Breast epithelium (tissue), 4 donors: Measurements from ENCODE around the gene MYBBP1A. TPM values are rescaled to one million over a fixed set of nuclear protein-coding genes. Genes with fewer than 3 reads are reported as not detected.

Experiments used
- DNase-seq, 2 donors: peaks; one replicate each; pipeline ENCODE4 v3.0.0-alpha.2; 2019; ENCODE audit warnings: low spot score in 2 of 2
- H3K27ac ChIP-seq, 2 donors: fragments of 200-600 bp; sonication (generic) in 1 of 2; one replicate each; pipeline ENCODE4 v1.5.1; 2016 to 2019; ENCODE audit warnings: mild to moderate bottlenecking in 1 of 2
- H3K27me3 ChIP-seq, 2 donors: fragments of 200-600 bp; sonication (generic) in 1 of 2; one replicate each; pipeline versions ENCODE4 v1.5.1 to v1.6.0; 2017 to 2019; ENCODE audit warnings: control low read depth in 1 of 2, mild to moderate bottlenecking in 1 of 2
- H3K36me3 ChIP-seq: fragments of 200-600 bp; one replicate; pipeline ENCODE4 v1.5.1; 2019
- H3K4me1 ChIP-seq, 2 donors: fragments of 200-600 bp; sonication (generic); one replicate each; pipeline ENCODE4 v1.5.1; 2016 to 2019; ENCODE audit warnings: control low read depth in 1 of 2
- H3K4me3 ChIP-seq, 3 donors: fragments of 200-600 bp; sonication (generic); 1 replicate in 2 of 3; 2 replicates in 1 of 3; pipeline ENCODE4 v1.5.1; 2016 to 2019; ENCODE audit warnings: mild to moderate bottlenecking in 3 of 3, moderate library complexity in 2 of 3
- H3K9me3 ChIP-seq, 2 donors: fragments of 200-600 bp; sonication (generic) in 1 of 2; one replicate each; pipeline ENCODE4 v1.5.1; 2016 to 2019; ENCODE audit warnings: control low read depth in 1 of 2
- POLR2A ChIP-seq: fragments of 450-650 bp; IDR thresholded peaks from one replicate; pipeline ENCODE4 v1.6.1; 2016; ENCODE audit warnings: antibody characterized with exemption, mild to moderate bottlenecking, moderate library complexity
- POLR2AphosphoS5 ChIP-seq, 3 donors: sonication (generic); formaldehyde crosslinking; IDR thresholded peaks; one replicate each; pipeline ENCODE4 v1.6.1; 2017; ENCODE audit warnings: antibody characterized with exemption in 3 of 3
- intact Hi-C: fragments of 100-400 bp; cut with DNase I; formaldehyde crosslinking; loops from one replicate; pipeline ENCODE4 v1.15.1; 2023; ENCODE audit warnings: low total_unique reads
- total RNA-seq, 3 donors: library from RNA; depleted of rRNA; stranded (reverse); fragments of >200 nt; gene quantifications; one replicate each; pipeline ENCODE4 v1.1.0, GENCODE V29; 2016
- TF ChIP-seq, protein P1 (sequence below), 3 donors: fragments of 450-650 bp; IDR thresholded peaks; one replicate each; pipeline ENCODE4 v1.5.1; 2016 to 2017; ENCODE audit warnings: antibody characterized with exemption in 3 of 3, mild to moderate bottlenecking in 3 of 3, moderate library complexity in 3 of 3

MYBBP1A gene
- total RNA-seq, 3 donors from 2014 or later: 26.9 to 61.6 (median 50.1) TPM

- Histone ChIP-seq H3K27ac (peak overlapping the region in 1 of 2 donors; percentile 55), H3K9me3 (no peaks in the 10 kb centered on the region), H3K4me3 (no peak overlapping the region), H3K36me3 (no peaks in the 10 kb centered on the region), H3K4me1 (no peaks in the 10 kb centered on the region), H3K27me3 (peaks cover 0 to 18% of the 10 kb centered on the region in 2 donors)
- DNase-seq: no peak
- TF ChIP-seq POLR2A (no peak), POLR2AphosphoS5 (IDR thresholded peaks at IDR 0.05) (no peak)
- TF ChIP-seq, protein P1, sequence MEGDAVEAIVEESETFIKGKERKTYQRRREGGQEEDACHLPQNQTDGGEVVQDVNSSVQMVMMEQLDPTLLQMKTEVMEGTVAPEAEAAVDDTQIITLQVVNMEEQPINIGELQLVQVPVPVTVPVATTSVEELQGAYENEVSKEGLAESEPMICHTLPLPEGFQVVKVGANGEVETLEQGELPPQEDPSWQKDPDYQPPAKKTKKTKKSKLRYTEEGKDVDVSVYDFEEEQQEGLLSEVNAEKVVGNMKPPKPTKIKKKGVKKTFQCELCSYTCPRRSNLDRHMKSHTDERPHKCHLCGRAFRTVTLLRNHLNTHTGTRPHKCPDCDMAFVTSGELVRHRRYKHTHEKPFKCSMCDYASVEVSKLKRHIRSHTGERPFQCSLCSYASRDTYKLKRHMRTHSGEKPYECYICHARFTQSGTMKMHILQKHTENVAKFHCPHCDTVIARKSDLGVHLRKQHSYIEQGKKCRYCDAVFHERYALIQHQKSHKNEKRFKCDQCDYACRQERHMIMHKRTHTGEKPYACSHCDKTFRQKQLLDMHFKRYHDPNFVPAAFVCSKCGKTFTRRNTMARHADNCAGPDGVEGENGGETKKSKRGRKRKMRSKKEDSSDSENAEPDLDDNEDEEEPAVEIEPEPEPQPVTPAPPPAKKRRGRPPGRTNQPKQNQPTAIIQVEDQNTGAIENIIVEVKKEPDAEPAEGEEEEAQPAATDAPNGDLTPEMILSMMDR (IDR thresholded peaks at IDR 0.05): no peak
- intact Hi-C loops: no loop called here
Observed at GRCh38 chr17:4588391-4588790, 33.2 kb upstream of the MYBBP1A start.

DNA sequence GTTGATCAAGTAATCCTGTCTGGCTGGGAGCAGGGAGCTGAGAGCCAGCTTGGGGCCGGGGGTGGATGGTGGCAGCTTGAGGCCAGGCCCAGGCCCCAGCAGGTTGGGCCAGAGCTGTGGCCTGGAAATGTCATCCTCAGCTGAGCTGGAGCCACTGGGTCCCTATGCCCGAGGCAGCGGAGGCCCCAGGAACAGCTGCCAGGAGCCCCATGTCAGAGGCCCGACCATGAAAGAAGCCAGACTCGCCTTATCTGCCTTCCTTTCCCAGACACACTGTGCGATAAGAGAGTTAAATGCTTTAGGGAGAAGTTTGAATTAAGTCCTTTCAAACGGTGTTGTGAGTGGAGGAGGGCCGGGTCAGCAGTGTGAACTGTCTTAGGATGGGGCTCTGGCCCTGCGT, 32.6 kb upstream of the MYBBP1A start:
- H3K27me3 ChIP-seq: peaks cover 0 to 18% of the 10 kb centered on the region in 2 donors
- peak overlapping the region in 1 of 2 donors; percentile 55 for H3K27ac ChIP-seq
- no peaks in the 10 kb centered on the region for H3K4me1 ChIP-seq
- H3K36me3 ChIP-seq: no peaks in the 10 kb centered on the region
- no peaks in the 10 kb centered on the region for H3K9me3 ChIP-seq
- no peak overlapping the region for H3K4me3 ChIP-seq
- no peak for DNase-seq
- intact Hi-C loops: no loop called here
- TF ChIP-seq POLR2AphosphoS5 (IDR thresholded peaks at IDR 0.05): no peak
- TF ChIP-seq POLR2A: no peak
- TF ChIP-seq, protein P1 (IDR thresholded peaks at IDR 0.05): no peak

GRCh38 chr17:4587195-4587594, 32.0 kb upstream of the MYBBP1A start:
- Histone ChIP-seq H3K27me3 (peaks cover 0 to 18% of the 10 kb centered on the region in 2 donors), H3K36me3 (no peaks in the 10 kb centered on the region), H3K4me3 (no peak overlapping the region), H3K27ac (peak overlapping the region in 1 of 2 donors; percentile 55), H3K4me1 (no peaks in the 10 kb centered on the region), H3K9me3 (no peaks in the 10 kb centered on the region)
- no peak for DNase-seq
- TF ChIP-seq, protein P1 (IDR thresholded peaks at IDR 0.05): no peak
- TF ChIP-seq POLR2A (no peak), POLR2AphosphoS5 (IDR thresholded peaks at IDR 0.05) (no peak)
- intact Hi-C loops: no loop called here

DNA sequence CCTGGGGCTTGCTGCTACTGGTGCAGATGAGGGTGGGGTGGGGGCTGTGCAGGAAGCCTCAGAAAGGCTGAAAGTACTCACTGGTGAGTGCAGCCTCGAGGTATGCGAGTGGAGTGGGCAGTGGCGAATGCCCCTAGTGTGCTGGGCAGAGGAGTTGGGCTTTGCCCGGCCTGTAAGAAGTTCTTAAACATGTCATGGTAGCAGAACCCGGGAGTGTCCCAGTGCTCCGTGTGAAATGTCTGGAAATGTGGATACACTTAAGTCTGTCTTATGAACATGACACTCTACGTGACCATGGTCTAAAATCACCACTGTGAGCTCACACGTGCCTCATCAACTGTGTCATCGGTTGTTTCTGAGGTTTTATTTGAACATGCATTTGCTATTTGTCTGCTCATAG, 30.9 kb upstream of the MYBBP1A start:
- TF ChIP-seq POLR2AphosphoS5 (IDR thresholded peaks at IDR 0.05) (no peak), POLR2A (no peak)
- TF ChIP-seq, protein P1 (IDR thresholded peaks at IDR 0.05): no peak
- intact Hi-C loops: no loop called here
- Histone ChIP-seq H3K4me3 (no peak overlapping the region), H3K4me1 (no peaks in the 10 kb centered on the region), H3K27me3 (peaks cover 0 to 22% of the 10 kb centered on the region in 2 donors), H3K36me3 (no peaks in the 10 kb centered on the region), H3K27ac (no peak overlapping the region), H3K9me3 (no peaks in the 10 kb centered on the region)
- DNase-seq: no peak

DNA sequence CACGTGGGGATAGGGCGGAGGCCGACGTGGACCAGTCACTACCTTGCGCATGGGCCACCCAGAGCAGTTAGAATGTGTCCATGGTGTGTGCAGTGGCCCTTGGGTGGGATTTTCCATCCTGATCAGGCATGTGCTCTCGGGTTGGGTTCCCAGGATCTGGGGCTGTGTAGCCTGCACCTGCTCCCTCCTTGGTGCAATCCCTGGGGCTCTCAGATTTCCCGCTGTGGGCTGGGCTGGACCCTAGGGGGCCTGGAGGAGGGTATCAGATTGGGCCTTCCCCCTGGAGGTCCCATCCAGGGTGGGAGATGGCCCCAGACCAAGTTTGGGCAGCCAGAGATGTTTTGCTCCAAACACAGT, 30.4 kb upstream of the MYBBP1A start:
- Histone ChIP-seq H3K4me3 (peak overlapping the region in 1 of 3 donors; percentile 78), H3K27me3 (peaks cover 0 to 22% of the 10 kb centered on the region in 2 donors), H3K36me3 (no peaks in the 10 kb centered on the region), H3K27ac (no peak overlapping the region), H3K4me1 (no peaks in the 10 kb centered on the region), H3K9me3 (no peaks in the 10 kb centered on the region)
- TF ChIP-seq, protein P1 (IDR thresholded peaks at IDR 0.05): no peak
- TF ChIP-seq POLR2AphosphoS5 (IDR thresholded peaks at IDR 0.05) (no peak), POLR2A (no peak)
- DNase-seq: no peak
- intact Hi-C loops: no loop called here
